ENCODE measurements around the gene FNBP1. TPM values are rescaled to one million over a fixed set of nuclear protein-coding genes. Genes with fewer than 3 reads are reported as not detected.

The FNBP1 gene
- total and polyA plus RNA-seq, 5 experiments from 2014 or later, result 130 to 164 (median 143) TPM

- Mint-ChIP-seq H3K4me3 (no peak overlapping the region), H3K4me1 (peaks cover 13 to 47% (median 38%) of the 10 kb centered on the region in 4 donors), H3K27me3 (no peaks in the 10 kb centered on the region), H3K27ac (peak overlapping the region in 1 of 10 donors; percentile 25), H3K9me3 (no peaks in the 10 kb centered on the region), H3K36me3 (peaks cover 0 to 31% (median 4%) of the 10 kb centered on the region in 3 donors)
- POLR2A ChIA-PET, result no interaction called here
- DNase-seq, result no peak
- no peak for ATAC-seq
Measured at GRCh38 chr9:130058887-130059286, 15.9 kb upstream of the FNBP1 start.

- Mint-ChIP-seq H3K36me3 (peaks cover 0 to 31% (median 4%) of the 10 kb centered on the region in 3 donors), H3K27me3 (no peaks in the 10 kb centered on the region), H3K4me3 (no peak overlapping the region), H3K27ac (no peak overlapping the region), H3K9me3 (no peaks in the 10 kb centered on the region), H3K4me1 (peaks cover 13 to 50% (median 40%) of the 10 kb centered on the region in 4 donors)
- DNase-seq (peak in 1 of 10 donors; percentile 10), ATAC-seq (no peak)
- POLR2A ChIA-PET, result no interaction called here
Measured at GRCh38 chr9:130058154-130058553, 15.2 kb upstream of the FNBP1 start.

GRCh38 chr9:130054820-130055219 lies 11.8 kb upstream of the FNBP1 start:
- no peak for DNase-seq
- H3K27ac Mint-ChIP-seq, result peak overlapping the region in 9 of 10 donors; percentile 84 to 96 (median 94)
- no peaks in the 10 kb centered on the region for H3K9me3 Mint-ChIP-seq
- H3K4me3 Mint-ChIP-seq, result peak overlapping the region; percentile 89 to 95 (median 92)
- ATAC-seq, result no peak
- no peaks in the 10 kb centered on the region for H3K27me3 Mint-ChIP-seq
- H3K4me1 Mint-ChIP-seq, result peaks cover 8 to 55% (median 35%) of the 10 kb centered on the region in 4 donors
- POLR2A ChIA-PET, result interaction anchor here (2.2 to 2.3 kb wide), 2 partner anchors 12 to 166 kb away, joined by 15 to 65 read pairs; partner anchors contain the start of gene FNBP1
- peaks cover 0 to 18% (median 4%) of the 10 kb centered on the region in 3 donors for H3K36me3 Mint-ChIP-seq

- ATAC-seq (no peak), DNase-seq (no peak)
- H3K36me3 Mint-ChIP-seq, result peaks cover 0 to 13% (median 4%) of the 10 kb centered on the region in 3 donors
- H3K4me3 Mint-ChIP-seq, result peak overlapping the region; percentile 89 to 95 (median 92)
- POLR2A ChIA-PET, result interaction anchor here (0.9 to 3.6 kb wide), 8 partner anchors 12 to 220 kb away, joined by 4 to 65 read pairs (median 8); partner anchors contain the start of genes C9orf78, FNBP1 and USP20
- peaks cover 8 to 56% (median 37%) of the 10 kb centered on the region in 4 donors for H3K4me1 Mint-ChIP-seq
- no peaks in the 10 kb centered on the region for H3K27me3 Mint-ChIP-seq
- peak overlapping the region; percentile 91 to 96 (median 94) for H3K27ac Mint-ChIP-seq
- no peaks in the 10 kb centered on the region for H3K9me3 Mint-ChIP-seq
Measured at GRCh38 chr9:130054325-130054786, 11.4 kb upstream of the FNBP1 start.

GRCh38 chr9:130053504-130054324 lies 10.7 kb upstream of the FNBP1 start, which contains the start of gene GPR107:
Gene GPR107, plus strand, starts transcription at chr9:130053906. Its CDS starts 27 bp downstream, at chr9:130053933.
- POLR2A ChIA-PET, result interaction anchor here (0.7 to 3.6 kb wide), 14 partner anchors 11 to 219 kb away, joined by 3 to 65 read pairs (median 4); partner anchors contain the start of genes C9orf78, FNBP1 and USP20
- peak within 1 kb of the TSS; percentile 89 to 95 (median 92) for H3K4me3 Mint-ChIP-seq
- H3K27me3 Mint-ChIP-seq, result no peaks in the 10 kb centered on the region
- peak; percentile 52 to 85 (median 71) for DNase-seq
- peak within 1 kb of the TSS; percentile 91 to 96 (median 94) for H3K27ac Mint-ChIP-seq
- no peaks in the 10 kb centered on the region for H3K9me3 Mint-ChIP-seq
- peaks cover 0 to 8% (median 2%) of the 10 kb centered on the region in 3 donors for H3K36me3 Mint-ChIP-seq
- H3K4me1 Mint-ChIP-seq, result peaks cover 8 to 52% (median 34%) of the 10 kb centered on the region in 4 donors
- peak; percentile 94 for ATAC-seq

GRCh38 chr9:130053109-130053503 lies 10.1 kb upstream of the FNBP1 start:
- Mint-ChIP-seq H3K4me3 (peak overlapping the region; percentile 89 to 95 (median 92)), H3K4me1 (peaks cover 5 to 50% (median 31%) of the 10 kb centered on the region in 4 donors), H3K27me3 (no peaks in the 10 kb centered on the region), H3K27ac (peak overlapping the region; percentile 86 to 96 (median 94)), H3K9me3 (no peaks in the 10 kb centered on the region), H3K36me3 (peaks cover 0 to 2% (median 0%) of the 10 kb centered on the region in 3 donors)
- POLR2A ChIA-PET, result interaction anchor here (0.5 to 3.6 kb wide), 14 partner anchors 11 to 219 kb away, joined by 3 to 65 read pairs (median 4); partner anchors contain the start of genes C9orf78, FNBP1 and USP20
- DNase-seq (no peak), ATAC-seq (no peak)

GRCh38 chr9:130051855-130052254 lies 8.9 kb upstream of the FNBP1 start:
- Mint-ChIP-seq H3K9me3 (no peaks in the 10 kb centered on the region), H3K27me3 (no peaks in the 10 kb centered on the region), H3K4me1 (peaks cover 5 to 46% (median 28%) of the 10 kb centered on the region in 4 donors), H3K4me3 (peak overlapping the region; percentile 6 to 93 (median 62)), H3K36me3 (no peaks in the 10 kb centered on the region), H3K27ac (peak overlapping the region in 9 of 10 donors; percentile 6 to 95 (median 49))
- ATAC-seq (no peak), DNase-seq (no peak)
- POLR2A ChIA-PET, result interaction anchor here (0.6 to 3.6 kb wide), 3 partner anchors 13 to 226 kb away, joined by 3 to 23 read pairs (median 5); no protein-coding TSS in a partner anchor

- H3K36me3 Mint-ChIP-seq, result no peaks in the 10 kb centered on the region
- POLR2A ChIA-PET, result interaction anchor here (0.6 to 0.7 kb wide), 2 partner anchors 119 to 1629 kb away, joined by 4 read pairs; no protein-coding TSS in a partner anchor
- H3K27me3 Mint-ChIP-seq, result no peaks in the 10 kb centered on the region
- no peaks in the 10 kb centered on the region for H3K9me3 Mint-ChIP-seq
- peak overlapping the region in 8 of 10 donors; percentile 27 to 79 (median 64) for H3K27ac Mint-ChIP-seq
- H3K4me3 Mint-ChIP-seq, result peak overlapping the region in 1 of 10 donors; percentile 24
- no peak for DNase-seq
- peaks cover 9 to 51% (median 29%) of the 10 kb centered on the region in 4 donors for H3K4me1 Mint-ChIP-seq
- ATAC-seq, result no peak
Measured at GRCh38 chr9:130050462-130050861, 7.5 kb upstream of the FNBP1 start.

GRCh38 chr9:130049431-130050210 lies 6.6 kb upstream of the FNBP1 start:
- Mint-ChIP-seq H3K4me3 (no peak overlapping the region), H3K36me3 (no peaks in the 10 kb centered on the region), H3K4me1 (peaks cover 14 to 55% (median 33%) of the 10 kb centered on the region in 4 donors), H3K27me3 (no peaks in the 10 kb centered on the region), H3K9me3 (no peaks in the 10 kb centered on the region), H3K27ac (peak overlapping the region in 8 of 10 donors; percentile 21 to 82 (median 70))
- ATAC-seq (no peak), DNase-seq (no peak)
- POLR2A ChIA-PET, result interaction anchor here (0.9 kb wide), 1 partner anchor 87 kb away, joined by 3 read pairs; no protein-coding TSS in a partner anchor

GRCh38 chr9:130045725-130046450 lies 2.9 kb upstream of the FNBP1 start:
- Mint-ChIP-seq H3K27ac (peak overlapping the region; percentile 67 to 96 (median 92)), H3K27me3 (no peaks in the 10 kb centered on the region), H3K9me3 (no peaks in the 10 kb centered on the region), H3K4me1 (peaks cover 24 to 52% (median 34%) of the 10 kb centered on the region in 4 donors), H3K36me3 (peaks cover 0 to 7% (median 2%) of the 10 kb centered on the region in 3 donors), H3K4me3 (peak overlapping the region in 9 of 10 donors; percentile 51 to 99 (median 80))
- DNase-seq (no peak), ATAC-seq (no peak)
- POLR2A ChIA-PET, result interaction anchor here (0.7 to 11.3 kb wide), 5 partner anchors 8 to 181 kb away, joined by 3 to 225 read pairs (median 6); partner anchors contain the start of gene GPR107

Data from naive thymus-derived CD8-positive, alpha-beta T cell (primary cell).